Stimulated activated CD8-positive, alpha-beta memory T cell treated with anti-CD3 and anti-CD28 coated beads, Interleukin-15, amount 100 ng/mL, for 48 hours (primary cell): ENCODE results near the gene MAP9.
"Not testable (repeated sequence)": the region's sequence is repeated elsewhere in the genome, so short reads cannot be mapped to it uniquely, and the experiment has no call there.

ENCODE experiments used
- DNase-seq, 2 donors: peaks; one replicate each; pipeline ENCODE4 v3.0.0-alpha.2; 2020; ENCODE audit warnings: low read depth in 2 of 2

Gene MAP9

DNA sequence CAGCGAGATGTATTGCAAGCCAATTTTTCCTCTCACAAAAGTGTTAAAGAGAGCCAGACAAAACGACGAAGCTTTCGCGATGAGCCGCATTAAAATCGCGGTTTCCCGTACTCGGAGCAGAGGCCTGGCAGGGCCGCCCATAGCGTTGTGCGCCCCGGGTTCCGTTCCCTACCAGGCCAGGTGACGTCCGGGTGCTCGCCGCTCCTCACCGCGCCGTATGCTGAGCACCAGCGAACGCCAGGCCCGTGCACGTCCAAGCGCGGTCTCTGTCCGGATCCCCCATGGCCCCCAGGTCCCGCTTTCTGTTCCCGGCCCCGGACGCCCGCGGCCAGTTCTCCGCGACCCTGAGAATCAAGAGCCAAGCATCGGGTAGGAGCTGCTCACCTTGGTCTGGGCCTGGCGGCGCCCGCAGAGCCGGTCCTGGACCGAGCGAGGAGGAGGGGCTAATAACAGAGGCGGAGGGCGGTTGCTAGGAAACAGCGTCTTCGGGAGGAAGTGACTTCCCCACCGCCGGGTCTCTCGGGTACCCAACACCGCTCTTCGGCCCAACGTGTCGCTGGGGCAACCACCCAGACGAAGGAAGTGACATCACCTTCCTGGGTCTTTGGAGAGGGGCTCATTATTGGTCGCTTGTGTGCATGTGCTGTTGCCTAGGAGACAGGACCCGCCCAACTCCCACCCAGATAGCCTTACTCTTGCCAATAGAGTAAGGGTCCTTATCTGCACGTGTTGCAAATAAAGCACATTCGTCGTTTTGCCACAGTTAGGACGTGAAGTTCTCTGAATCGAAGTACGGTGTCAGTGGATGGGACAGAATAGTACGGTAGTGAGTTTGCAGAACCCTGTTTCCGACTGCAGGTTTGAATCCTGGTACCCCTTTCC, at the start of gene MAP9:
Gene MAP9, minus strand, starts transcription at position 579 of the 882 bp plus-strand sequence. CDS start 1,115 bp downstream, outside the sequence.
- peak; percentile 83 to 84 for DNase-seq

DNA sequence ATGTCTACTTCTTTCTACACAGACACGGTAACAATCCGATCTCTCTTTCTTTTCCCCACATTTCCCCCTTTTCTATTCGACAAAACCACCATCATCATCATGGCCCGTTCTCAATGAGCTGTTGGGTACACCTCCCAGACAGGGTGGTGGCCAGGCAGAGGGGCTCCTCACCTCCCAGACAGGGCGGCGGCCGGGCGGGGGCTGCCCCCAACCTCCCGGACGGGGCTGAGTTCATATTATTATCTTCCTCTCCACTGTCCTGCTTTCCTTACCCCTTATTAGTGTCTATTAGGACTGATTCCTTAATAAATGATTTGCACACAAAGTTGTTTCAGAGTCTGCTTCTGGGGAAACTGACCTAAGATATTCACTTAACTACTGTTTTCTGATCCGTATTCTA, 48.0 kb upstream of the MAP9 start:
- DNase-seq = not testable (repeated sequence)

- DNase-seq = no peak
These were observed 46.9 kb upstream of the MAP9 start for GRCh38 chr4:155423671-155424070.

DNA sequence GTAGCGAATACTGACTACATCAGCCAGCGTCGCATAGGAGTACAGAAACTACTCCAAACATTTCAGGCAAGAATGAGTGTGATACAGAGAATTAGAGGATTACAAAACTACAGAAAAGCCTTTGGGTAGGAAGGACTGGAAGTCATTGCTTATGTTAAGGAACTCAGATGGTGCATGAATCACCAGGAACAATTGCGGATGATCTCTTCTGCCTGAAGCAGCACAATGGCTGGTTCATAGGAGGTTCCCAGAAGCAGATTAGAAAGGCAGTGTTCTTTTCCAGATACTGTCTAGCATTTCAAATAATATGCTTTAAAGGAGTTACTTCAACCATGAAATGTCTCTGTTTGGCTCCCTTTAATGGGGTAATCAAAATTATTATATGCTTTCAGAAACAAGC, 42.5 kb upstream of the MAP9 start:
- DNase-seq = no peak

DNA sequence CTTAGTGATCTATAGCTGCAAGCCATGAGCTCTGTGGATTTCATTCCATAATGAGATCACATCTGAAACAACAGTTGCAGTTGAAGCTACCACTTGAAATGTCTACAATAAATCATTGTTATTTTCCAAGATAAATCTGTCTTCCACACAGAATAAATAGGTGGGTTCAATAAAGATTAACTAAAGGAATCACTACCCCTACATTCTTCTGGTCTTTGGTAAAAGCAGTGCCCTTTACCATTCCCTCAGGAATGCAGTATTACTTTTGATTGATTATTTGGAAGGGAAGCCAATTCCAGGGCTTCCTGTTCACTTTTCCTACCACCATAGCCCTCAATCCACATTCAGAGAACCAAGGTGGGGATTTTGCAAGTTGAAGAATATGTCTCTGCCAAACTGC, 38.9 kb upstream of the MAP9 start:
- DNase-seq = no peak

GRCh38 chr4:155413451-155413850, 36.7 kb upstream of the MAP9 start:
- DNase-seq = no peak

- DNase-seq = no peak
These were observed 34.8 kb upstream of the MAP9 start for GRCh38 chr4:155411546-155411945.

- no peak for DNase-seq
These were observed 32.0 kb upstream of the MAP9 start for GRCh38 chr4:155408796-155409195.

- no peak for DNase-seq
These were observed 30.7 kb upstream of the MAP9 start for GRCh38 chr4:155407480-155407879.

- DNase-seq = no peak
These were observed 28.3 kb upstream of the MAP9 start for GRCh38 chr4:155405059-155405458.

- DNase-seq = no peak
These were observed 27.1 kb upstream of the MAP9 start for GRCh38 chr4:155403886-155404285.

GRCh38 chr4:155402941-155403340, 26.2 kb upstream of the MAP9 start:
- no peak for DNase-seq

- no peak for DNase-seq
These were observed 24.1 kb upstream of the MAP9 start for GRCh38 chr4:155400893-155401292.

DNA sequence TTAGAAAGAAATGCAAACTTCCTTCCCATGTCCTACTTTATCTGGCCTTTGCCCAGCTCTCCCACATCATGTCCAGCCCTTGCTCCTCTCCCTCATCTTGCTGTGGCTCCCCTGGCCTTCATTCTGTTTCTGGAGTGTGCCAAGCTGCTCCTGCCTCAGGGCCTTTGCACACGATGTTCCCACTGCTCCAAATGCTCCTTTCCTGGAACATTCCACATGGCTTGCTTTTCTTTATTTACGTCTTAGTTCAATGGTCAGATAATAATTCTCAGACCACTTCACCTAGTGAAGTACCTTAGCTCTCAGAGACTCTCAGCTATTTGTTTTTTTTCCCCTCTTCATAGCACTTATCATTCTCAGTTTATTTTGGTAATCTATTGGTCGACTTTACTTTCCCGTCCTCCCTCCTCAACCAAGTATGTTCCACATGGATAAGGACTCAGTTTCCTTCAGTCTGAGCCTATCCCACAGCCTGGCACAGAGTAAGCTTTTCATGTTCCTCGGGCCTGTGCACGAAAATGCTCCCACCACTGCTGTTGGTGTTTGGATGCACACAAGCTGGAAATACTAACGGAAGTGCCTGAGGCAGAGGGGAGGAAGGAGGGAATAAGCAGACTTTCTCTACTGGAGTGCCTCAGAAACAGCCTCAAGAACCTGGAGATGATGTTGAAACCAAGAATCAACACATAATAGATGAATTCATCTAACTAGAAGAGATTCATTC, 23.4 kb upstream of the MAP9 start:
- DNase-seq = no peak

DNA sequence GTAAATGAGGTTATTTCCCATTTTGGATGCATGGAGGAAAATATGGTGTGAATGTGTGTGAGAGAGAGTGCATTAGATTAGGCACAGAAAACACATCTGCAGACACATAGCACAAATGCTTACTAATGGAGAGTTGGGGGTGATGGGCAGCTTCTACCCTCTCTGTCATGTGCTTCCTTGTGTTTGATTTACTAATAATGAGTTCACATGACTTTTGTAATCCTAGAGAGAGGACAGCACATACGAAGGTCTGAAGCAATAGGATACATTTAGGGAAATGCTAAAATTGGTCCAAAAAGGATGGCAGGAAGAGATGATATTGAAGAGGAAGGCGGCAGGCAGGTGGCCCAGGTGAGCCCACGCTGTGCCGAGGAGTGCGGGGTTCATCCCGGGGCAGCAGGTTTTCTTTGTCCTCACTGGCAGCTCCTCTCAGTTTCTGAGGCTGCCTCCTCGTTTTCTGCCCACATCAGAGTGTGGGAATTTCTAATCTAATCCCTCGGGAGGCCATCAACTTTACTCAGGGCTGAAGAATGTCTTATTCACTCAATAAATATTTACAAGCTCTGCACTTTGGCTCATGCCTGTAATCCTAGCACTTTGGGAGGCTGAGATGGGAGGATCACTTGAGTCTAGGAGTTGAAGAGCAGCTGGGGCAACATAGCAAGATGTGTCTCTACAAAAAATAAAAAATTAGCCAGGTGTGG, 15.9 kb upstream of the MAP9 start:
- no peak for DNase-seq

GRCh38 chr4:155391932-155392331, 15.2 kb upstream of the MAP9 start:
- DNase-seq = no peak

- no peak for DNase-seq
These were observed 11.4 kb upstream of the MAP9 start for GRCh38 chr4:155388162-155388561.

- no peak for DNase-seq
These were observed 6.8 kb upstream of the MAP9 start for GRCh38 chr4:155383541-155383940.

- DNase-seq = no peak
These were observed 511 bp upstream of the MAP9 start for GRCh38 chr4:155377276-155377675.

GRCh38 chr4:155371432-155372043, 5.2 kb downstream of the MAP9 start:
- no peak for DNase-seq

- no peak for DNase-seq
These were observed 9.2 kb downstream of the MAP9 start for GRCh38 chr4:155367608-155368007.
